ENCODE results near the gene C15orf39.

The C15orf39 gene

DNA sequence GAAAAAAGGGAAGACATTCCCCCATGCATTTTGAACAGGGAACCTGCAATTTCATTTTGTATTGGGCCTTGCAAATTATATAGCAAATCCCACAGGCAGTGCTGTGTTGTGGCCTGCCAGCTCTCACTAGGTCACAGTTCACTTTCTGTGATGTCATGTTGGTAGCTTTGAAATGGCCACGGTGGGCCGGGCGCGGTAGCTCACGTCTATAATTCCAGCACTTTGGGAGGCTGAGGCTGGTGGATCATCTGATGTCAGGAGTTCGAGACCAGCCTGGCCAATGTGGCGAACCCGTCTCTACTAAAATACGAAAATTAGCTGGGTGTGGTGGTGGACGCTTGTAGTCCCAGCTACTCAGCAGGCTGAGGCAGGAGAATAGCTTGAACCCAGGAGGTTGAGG, 27.0 kb upstream of the C15orf39 start:
- no peak for DNase-seq (ENCODE audit: extremely low read depth, low read depth)
- TF ChIP-seq, protein P1, sequence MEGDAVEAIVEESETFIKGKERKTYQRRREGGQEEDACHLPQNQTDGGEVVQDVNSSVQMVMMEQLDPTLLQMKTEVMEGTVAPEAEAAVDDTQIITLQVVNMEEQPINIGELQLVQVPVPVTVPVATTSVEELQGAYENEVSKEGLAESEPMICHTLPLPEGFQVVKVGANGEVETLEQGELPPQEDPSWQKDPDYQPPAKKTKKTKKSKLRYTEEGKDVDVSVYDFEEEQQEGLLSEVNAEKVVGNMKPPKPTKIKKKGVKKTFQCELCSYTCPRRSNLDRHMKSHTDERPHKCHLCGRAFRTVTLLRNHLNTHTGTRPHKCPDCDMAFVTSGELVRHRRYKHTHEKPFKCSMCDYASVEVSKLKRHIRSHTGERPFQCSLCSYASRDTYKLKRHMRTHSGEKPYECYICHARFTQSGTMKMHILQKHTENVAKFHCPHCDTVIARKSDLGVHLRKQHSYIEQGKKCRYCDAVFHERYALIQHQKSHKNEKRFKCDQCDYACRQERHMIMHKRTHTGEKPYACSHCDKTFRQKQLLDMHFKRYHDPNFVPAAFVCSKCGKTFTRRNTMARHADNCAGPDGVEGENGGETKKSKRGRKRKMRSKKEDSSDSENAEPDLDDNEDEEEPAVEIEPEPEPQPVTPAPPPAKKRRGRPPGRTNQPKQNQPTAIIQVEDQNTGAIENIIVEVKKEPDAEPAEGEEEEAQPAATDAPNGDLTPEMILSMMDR (IDR thresholded peaks at IDR 0.05; ENCODE audit: low read depth, low read length) = no peak

DNA sequence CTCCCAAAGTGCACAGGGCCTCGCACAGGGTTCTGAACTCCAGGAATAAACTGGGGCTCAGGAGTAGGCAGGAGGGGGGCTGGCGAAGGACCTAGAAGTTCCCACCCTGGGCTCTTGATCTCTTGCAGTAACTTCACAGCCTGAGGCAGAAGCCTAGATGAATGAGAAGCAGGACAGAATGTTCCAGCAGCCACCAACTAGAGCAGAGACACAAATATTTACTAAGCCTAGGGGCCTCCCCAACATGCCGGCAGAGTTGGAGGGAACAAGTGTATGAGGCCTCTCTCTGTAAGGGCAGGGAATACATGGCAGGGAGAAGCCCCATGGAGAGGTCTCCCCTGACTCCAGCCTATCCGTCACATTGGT, 25.3 kb upstream of the C15orf39 start:
- TF ChIP-seq, protein P1 (IDR thresholded peaks at IDR 0.05; ENCODE audit: low read depth, low read length) = no peak
- no peak for DNase-seq (ENCODE audit: extremely low read depth, low read depth)

DNA sequence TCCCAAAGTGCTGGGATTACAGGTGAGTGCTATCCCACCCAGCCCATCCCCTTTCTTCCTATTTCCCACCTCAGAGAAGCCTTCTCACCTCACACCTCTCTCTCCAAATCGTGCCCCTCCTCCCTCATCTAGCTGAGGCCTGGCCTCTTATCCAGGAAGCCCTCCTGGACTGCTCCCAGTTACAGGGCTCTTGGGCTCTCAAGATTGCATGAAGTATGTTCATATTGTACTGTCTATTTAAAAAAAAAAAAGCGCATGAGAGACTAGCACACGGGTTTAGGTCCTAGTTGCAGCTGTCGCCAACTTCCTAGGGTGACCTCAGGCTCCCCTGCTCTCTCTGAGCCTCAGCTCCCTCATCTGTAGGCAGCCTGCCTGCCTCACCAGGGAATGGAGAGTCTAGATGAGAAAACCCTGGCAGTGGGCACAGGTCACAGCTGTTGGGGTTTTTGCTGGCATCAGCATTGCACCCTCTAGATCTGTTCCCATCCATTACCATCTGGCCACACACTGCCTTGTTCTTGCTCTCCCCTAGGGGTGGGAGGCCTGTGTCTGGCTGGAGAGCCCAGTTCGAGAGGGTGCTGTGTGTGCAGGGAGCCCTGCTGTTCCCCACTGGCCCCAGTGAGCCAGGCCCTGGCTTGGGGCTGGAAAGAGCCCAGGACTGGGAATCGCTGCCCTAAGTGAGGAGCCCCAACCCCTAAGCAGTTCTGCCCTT, 24.2 kb upstream of the C15orf39 start:
- TF ChIP-seq, protein P1 (IDR thresholded peaks at IDR 0.05; ENCODE audit: low read depth, low read length) = no peak
- no peak for DNase-seq (ENCODE audit: extremely low read depth, low read depth)

DNA sequence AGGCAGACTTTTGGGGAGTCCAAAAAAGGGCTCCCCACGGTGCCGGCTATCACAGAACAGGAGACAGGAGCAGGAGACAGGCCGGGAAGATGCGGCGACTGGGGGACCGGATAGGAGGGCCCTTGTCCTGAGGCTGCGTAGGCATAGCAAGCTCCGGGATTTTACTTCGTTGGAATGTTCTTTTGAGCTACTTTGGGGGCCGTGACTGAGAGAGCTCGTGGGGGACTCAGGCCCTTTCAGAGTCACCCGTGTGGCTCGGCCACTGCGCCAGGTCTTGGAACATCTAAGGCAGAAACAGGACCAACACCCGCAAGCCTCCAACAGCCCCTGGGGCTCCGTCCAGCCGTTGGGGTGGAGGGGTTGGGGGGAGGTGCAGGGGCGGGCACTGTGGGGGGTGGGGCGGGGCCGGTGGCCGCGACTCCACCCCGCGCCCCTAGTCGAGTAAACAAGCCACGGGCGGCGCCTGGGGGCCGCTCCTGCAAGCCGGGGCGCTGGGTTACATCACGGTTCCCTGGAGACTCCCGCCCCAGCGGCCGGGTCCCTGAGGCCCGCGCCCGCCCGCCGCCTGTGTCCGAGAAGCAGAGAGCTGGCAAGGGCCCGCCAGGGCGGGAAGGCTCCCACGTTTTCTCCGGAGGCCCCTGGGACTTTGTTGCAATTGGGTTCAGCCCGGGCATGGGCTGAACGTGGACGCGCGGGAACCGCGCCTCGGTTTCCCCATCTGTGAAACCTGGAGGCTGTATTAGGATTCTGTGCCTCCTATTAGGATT, 23.3 kb upstream of the C15orf39 start:
- TF ChIP-seq, protein P1 (IDR thresholded peaks at IDR 0.05; ENCODE audit: low read depth, low read length) = no peak
- no peak for DNase-seq (ENCODE audit: extremely low read depth, low read depth)

DNA sequence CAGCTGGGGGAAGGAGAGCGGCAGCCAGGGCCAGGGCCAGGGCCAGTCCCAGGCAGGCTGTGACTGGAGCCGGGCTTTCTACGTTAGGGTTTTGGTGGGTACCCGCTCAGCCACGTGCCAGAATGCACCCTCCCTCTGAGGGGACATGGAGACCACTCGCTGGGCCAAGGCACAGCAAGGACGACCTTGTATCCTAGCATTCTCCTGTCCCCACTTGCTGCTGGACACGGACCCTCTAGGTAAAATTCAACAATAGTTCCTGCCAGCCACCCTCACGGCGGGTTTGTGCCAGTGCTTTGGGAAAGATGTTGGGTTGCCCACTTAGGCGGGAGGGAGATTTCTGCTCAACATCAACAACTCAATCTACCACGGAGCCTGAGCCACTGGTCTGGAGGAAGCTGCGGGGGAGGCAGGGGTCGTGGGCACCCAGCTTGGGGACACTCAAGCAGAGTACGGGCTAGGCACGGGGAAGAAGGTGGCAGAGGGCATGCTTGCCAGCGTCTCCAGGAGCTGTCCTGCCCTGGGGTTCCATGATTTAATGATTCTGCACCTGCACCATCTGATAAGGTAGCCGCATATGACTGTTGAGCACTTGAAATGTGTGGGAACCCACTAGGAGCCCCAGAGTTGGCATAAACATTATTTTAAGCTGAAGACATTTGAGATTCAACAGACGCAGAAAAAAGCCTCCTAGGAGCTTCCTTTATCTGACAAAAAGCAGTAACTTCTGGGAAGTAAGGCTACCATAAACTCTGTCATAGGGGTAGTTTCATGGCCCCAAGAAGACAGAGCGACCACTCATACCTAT, 22.5 kb upstream of the C15orf39 start:
- DNase-seq (ENCODE audit: extremely low read depth, low read depth) = no peak
- TF ChIP-seq, protein P1 (IDR thresholded peaks at IDR 0.05; ENCODE audit: low read depth, low read length) = no peak

DNA sequence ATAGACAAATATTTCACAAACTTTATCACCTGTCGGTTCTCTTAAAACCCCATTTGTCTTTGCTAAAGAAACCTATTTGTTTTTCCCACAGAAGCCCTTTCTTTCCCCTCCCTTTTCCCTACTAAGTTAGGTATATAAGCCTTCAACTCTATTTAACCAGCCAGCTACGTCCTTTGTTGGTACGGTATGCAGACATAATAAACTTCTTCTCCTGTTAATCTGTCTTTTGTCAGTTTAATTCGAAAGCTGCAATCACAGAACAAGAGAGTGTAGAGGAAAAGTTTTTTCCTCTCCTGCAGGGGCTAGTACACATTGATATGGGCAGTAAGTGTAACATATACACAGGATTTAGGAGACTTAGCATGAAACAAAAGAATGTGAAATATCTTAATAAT, 21.9 kb upstream of the C15orf39 start:
- DNase-seq (ENCODE audit: extremely low read depth, low read depth) = no peak
- TF ChIP-seq, protein P1 (IDR thresholded peaks at IDR 0.05; ENCODE audit: low read depth, low read length) = no peak

DNA sequence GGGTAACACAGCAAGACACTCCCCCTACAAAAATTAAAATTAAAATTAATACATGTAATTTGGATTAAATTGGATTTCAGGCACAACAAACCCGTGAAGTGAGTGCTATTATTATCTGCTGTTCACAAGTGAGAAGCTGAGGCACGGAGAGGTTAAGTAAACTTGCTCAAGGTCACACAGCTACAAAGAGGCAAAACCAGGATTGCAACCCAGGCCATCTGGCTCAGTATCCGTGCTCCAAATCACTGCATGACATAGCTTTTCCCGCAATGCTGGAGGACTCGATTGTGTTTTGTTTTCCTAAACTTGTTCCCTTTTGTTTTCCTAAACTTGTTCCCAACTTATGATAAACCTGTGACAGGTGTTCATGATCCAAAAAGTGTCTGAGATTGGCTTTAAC, 19.9 kb upstream of the C15orf39 start:
- no peak for DNase-seq (ENCODE audit: extremely low read depth, low read depth)
- TF ChIP-seq, protein P1 (IDR thresholded peaks at IDR 0.05; ENCODE audit: low read depth, low read length) = no peak
